Progenitor cell of endocrine pancreas (in vitro differentiated cells): Measurements from ENCODE around the gene RAD51B. TPM values are rescaled to one million over a fixed set of nuclear protein-coding genes. Genes with fewer than 3 reads are reported as not detected.
A peak's percentile ranks its signal among the peaks of the same experiment; 100 is the strongest.

Source experiments
- DNase-seq: peaks from one replicate; pipeline ENCODE4 v3.0.0; 2021; ENCODE audit warnings: low spot score; ENCODE audit not compliant: unreplicated experiment
- H3K27ac Mint-ChIP-seq: 2 replicates; pipeline ENCODE4 v1.8.0; 2021; ENCODE audit warnings: mild to moderate bottlenecking, moderate library complexity, mixed read lengths
- H3K27me3 Mint-ChIP-seq: 2 replicates; pipeline ENCODE4 v1.8.0; 2021; ENCODE audit warnings: mixed read lengths
- H3K36me3 Mint-ChIP-seq: 2 replicates; pipeline ENCODE4 v1.8.0; 2022; ENCODE audit warnings: mixed read lengths; ENCODE audit not compliant: insufficient read depth
- H3K4me1 Mint-ChIP-seq: 2 replicates; pipeline ENCODE4 v1.8.0; 2021; ENCODE audit warnings: low read depth, mixed read lengths
- H3K4me3 Mint-ChIP-seq: 2 replicates; pipeline ENCODE4 v1.8.0; 2021; ENCODE audit warnings: low read depth, mild to moderate bottlenecking, moderate library complexity, mixed read lengths
- H3K9me3 Mint-ChIP-seq: 2 replicates; pipeline ENCODE4 v1.8.0; 2021; ENCODE audit warnings: low read depth, mixed read lengths
- total RNA-seq: library from RNA; stranded (reverse); gene quantifications from 2 replicates; pipeline ENCODE4 v1.2.1, GENCODE V29; 2021
- TF ChIP-seq, protein P1 (sequence below): fragments of 200-600 bp; sonication (generic); IDR thresholded peaks from one replicate; pipeline ENCODE4 v1.5.0; 2021; ENCODE audit warnings: antibody characterized with exemption, mild to moderate bottlenecking; ENCODE audit not compliant: unreplicated experiment

RAD51B gene
- total RNA-seq, 1 donor from 2014 or later = 24.7 TPM

- H3K9me3 Mint-ChIP-seq = no peaks in the 10 kb centered on the region
- H3K27ac Mint-ChIP-seq = peak overlapping the region; percentile 48
- peaks cover 39% of the 10 kb centered on the region for H3K4me1 Mint-ChIP-seq
- TF ChIP-seq, protein P1, sequence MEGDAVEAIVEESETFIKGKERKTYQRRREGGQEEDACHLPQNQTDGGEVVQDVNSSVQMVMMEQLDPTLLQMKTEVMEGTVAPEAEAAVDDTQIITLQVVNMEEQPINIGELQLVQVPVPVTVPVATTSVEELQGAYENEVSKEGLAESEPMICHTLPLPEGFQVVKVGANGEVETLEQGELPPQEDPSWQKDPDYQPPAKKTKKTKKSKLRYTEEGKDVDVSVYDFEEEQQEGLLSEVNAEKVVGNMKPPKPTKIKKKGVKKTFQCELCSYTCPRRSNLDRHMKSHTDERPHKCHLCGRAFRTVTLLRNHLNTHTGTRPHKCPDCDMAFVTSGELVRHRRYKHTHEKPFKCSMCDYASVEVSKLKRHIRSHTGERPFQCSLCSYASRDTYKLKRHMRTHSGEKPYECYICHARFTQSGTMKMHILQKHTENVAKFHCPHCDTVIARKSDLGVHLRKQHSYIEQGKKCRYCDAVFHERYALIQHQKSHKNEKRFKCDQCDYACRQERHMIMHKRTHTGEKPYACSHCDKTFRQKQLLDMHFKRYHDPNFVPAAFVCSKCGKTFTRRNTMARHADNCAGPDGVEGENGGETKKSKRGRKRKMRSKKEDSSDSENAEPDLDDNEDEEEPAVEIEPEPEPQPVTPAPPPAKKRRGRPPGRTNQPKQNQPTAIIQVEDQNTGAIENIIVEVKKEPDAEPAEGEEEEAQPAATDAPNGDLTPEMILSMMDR = no peak
- no peak overlapping the region for H3K4me3 Mint-ChIP-seq
- no peak for DNase-seq
- no peaks in the 10 kb centered on the region for H3K36me3 Mint-ChIP-seq
- H3K27me3 Mint-ChIP-seq = no peaks in the 10 kb centered on the region
Measured at GRCh38 chr14:68493152-68493911, 673.8 kb downstream of the RAD51B start.

DNA sequence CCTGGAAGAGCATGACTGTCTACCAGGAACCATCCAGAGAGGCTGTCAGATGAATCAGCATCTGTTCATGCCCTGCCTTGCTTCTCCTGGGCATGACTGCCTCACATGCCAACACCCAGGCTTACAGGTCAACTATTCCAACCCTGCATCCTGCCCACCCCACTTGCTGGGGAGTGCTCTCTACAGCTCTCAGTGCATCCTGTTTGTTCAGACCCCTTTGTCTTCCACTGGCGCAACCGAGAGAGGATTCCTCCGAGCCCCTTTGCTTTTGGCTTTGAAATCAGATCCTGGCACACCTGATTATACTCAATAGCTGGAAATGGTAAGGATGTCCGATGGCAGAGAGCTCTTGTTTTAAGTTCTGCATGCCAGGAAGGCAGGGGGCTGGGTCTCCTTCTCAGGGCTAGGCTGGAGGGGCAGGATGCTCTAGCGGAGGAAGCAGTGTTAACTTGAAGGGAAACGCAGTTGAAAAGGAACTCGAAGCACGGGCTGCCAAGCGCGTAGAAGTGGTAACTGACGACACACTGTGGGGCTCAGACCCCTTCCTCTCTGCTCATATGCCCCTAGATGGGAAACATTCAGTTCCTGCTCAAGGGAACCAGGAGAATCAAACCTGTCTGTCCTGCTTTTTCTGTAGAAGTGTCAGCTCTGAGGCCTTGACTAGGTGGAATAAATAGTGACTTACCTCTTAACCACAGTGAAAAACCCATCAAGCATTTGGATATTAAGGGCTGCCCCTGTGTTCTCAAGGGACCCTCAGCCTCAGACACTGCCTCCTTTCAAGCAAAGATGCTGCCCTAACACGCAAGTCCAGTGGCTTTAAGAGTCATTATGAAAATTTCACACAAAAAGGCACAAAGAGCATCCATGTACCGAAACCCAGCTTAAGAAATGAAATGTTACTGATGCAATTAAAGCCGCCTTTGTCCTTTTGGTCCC, 675.8 kb downstream of the RAD51B start:
- no peaks in the 10 kb centered on the region for H3K36me3 Mint-ChIP-seq
- no peak overlapping the region for H3K4me3 Mint-ChIP-seq
- H3K9me3 Mint-ChIP-seq = no peaks in the 10 kb centered on the region
- peaks cover 39% of the 10 kb centered on the region for H3K4me1 Mint-ChIP-seq
- no peaks in the 10 kb centered on the region for H3K27me3 Mint-ChIP-seq
- DNase-seq = no peak
- TF ChIP-seq, protein P1 = no peak
- no peak overlapping the region for H3K27ac Mint-ChIP-seq

- TF ChIP-seq, protein P1 = no peak
- Mint-ChIP-seq H3K36me3 (no peaks in the 10 kb centered on the region), H3K9me3 (no peaks in the 10 kb centered on the region), H3K4me1 (peaks cover 32% of the 10 kb centered on the region), H3K27ac (no peak overlapping the region), H3K4me3 (no peak overlapping the region), H3K27me3 (no peaks in the 10 kb centered on the region)
- DNase-seq = no peak
Measured at GRCh38 chr14:68497011-68497410, 677.4 kb downstream of the RAD51B start.

GRCh38 chr14:68499451-68499850, 679.9 kb downstream of the RAD51B start:
- Mint-ChIP-seq H3K4me1 (peaks cover 21% of the 10 kb centered on the region), H3K4me3 (no peak overlapping the region), H3K36me3 (no peaks in the 10 kb centered on the region), H3K9me3 (no peaks in the 10 kb centered on the region), H3K27me3 (no peaks in the 10 kb centered on the region), H3K27ac (no peak overlapping the region)
- TF ChIP-seq, protein P1 = no peak
- DNase-seq = no peak

DNA sequence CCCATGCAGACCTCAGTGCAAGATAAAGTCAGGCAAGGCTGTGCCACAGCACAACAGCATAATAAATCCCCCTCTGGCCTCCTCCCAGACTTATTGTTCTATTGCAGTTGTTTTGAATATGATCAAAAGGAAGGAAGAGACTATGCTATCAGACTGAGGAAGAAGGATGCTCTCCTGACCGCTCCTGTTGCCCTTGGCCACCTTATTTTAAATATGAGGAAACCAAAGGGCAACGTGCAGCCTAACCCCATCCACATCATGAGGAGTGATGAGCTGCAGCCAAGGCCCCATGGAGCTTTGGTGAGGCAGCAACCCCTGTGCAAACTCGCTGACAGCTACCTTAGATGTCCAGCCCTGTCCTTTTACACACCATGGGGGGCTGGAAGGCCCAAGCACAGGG, 681.6 kb downstream of the RAD51B start:
- no peaks in the 10 kb centered on the region for H3K9me3 Mint-ChIP-seq
- H3K36me3 Mint-ChIP-seq = no peaks in the 10 kb centered on the region
- H3K27ac Mint-ChIP-seq = no peak overlapping the region
- DNase-seq = no peak
- no peaks in the 10 kb centered on the region for H3K27me3 Mint-ChIP-seq
- no peak overlapping the region for H3K4me3 Mint-ChIP-seq
- TF ChIP-seq, protein P1 = no peak
- H3K4me1 Mint-ChIP-seq = peaks cover 17% of the 10 kb centered on the region
